Body of pancreas (tissue), 4 donors: ENCODE data around the gene RLN1. TPM values are rescaled to one million over a fixed set of nuclear protein-coding genes. Genes with fewer than 3 reads are reported as not detected.
A peak's percentile ranks its signal among the peaks of the same experiment; 100 is the strongest.
"Not testable (repeated sequence)": the region's sequence is repeated elsewhere in the genome, so short reads cannot be mapped to it uniquely, and the experiment has no call there.

Experiments used
- ATAC-seq: fragments of 150-250 bp; one replicate; pipeline ENCODE4 v1.9.1; 2016
- DNase-seq, 4 donors: peaks; one replicate each; pipeline ENCODE4 v3.0.0-alpha.2; 2019
- H3K27ac ChIP-seq, 4 donors: fragments of 200-600 bp; sonication (generic); 1 replicate in 3 of 4; 2 replicates in 1 of 4; pipeline versions ENCODE4 v1.5.1 to v1.6.1; 2016 to 2019; ENCODE audit warnings: mild to moderate bottlenecking in 1 of 4, mixed read lengths in 1 of 4, moderate library complexity in 1 of 4
- H3K27me3 ChIP-seq, 2 donors: fragments of 200-600 bp; sonication (generic); one replicate each; pipeline ENCODE4 v1.6.0; 2016; ENCODE audit warnings: mild to moderate bottlenecking in 1 of 2
- H3K36me3 ChIP-seq, 2 donors: fragments of 200-600 bp; sonication (generic); replicated peaks in 1 of 2; 2 replicates each; pipeline ENCODE4 v1.5.1; 2016; ENCODE audit warnings: low read depth in 2 of 2; ENCODE audit not compliant: insufficient read depth in 1 of 2
- H3K4me1 ChIP-seq: fragments of 200-600 bp; sonication (generic); one replicate; pipeline ENCODE4 v1.6.0; 2016
- H3K4me3 ChIP-seq, 2 donors: fragments of 200-600 bp; sonication (generic); 1 replicate in 1 of 2; 2 replicates in 1 of 2; pipeline ENCODE4 v1.5.1; 2016 to 2019
- H3K9me3 ChIP-seq, 3 donors: fragments of 200-600 bp; sonication (generic); 1 replicate in 2 of 3; 2 replicates in 1 of 3; pipeline ENCODE4 v1.5.1; 2016
- POLR2A ChIP-seq, 3 donors: fragments of 450-650 bp; IDR thresholded peaks; one replicate each; pipeline ENCODE4 v1.6.1; 2016; ENCODE audit warnings: antibody characterized with exemption in 3 of 3, mild to moderate bottlenecking in 2 of 3
- WGBS, 2 donors: methylation state at CpG; one replicate each; pipeline ENCODE4 v1.1.5; 2017; 5-methylcytosine and 5-hydroxymethylcytosine counted together
- intact Hi-C: fragments of 100-400 bp; cut with DNase I; formaldehyde crosslinking; loops from one replicate; pipeline ENCODE4 v1.15.1; 2023
- total RNA-seq, 2 donors: library from RNA; depleted of rRNA; stranded (reverse); fragments of >200 nt; gene quantifications; one replicate each; pipeline ENCODE4 v1.1.0, GENCODE V29; 2016
- TF ChIP-seq, protein P1 (sequence below), 7 experiments: fragments of 450-650 bp in 4 of 7; fragments of 200-600 bp in 3 of 7; sonication (generic) in 3 of 7; IDR thresholded peaks; one replicate each; pipeline ENCODE4 v1.5.1; 2016 to 2019; ENCODE audit warnings: antibody characterized with exemption in 7 of 7

RLN1 gene
- total RNA-seq, 2 donors from 2014 or later, result not detected

DNA sequence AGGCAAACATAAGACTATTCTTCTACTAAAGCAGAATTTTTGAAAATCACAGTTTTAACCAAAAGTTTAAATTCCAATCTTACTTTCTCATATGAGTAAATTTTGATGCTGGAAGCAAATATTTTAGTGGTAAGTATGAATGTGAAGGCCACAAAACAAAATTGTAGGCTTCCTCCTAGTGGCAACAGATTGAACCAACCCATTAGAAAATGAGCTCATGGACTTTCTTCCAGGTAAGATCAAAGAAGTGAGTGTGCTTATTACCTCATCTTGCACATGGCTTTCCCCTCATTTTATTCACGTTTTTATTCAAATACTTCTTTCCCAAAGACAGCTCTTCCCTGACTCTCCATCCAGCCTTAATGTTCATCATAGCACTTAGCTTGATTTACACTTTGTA is 18.6 kb downstream of the RLN1 start:
- intact Hi-C loops, result no loop called here
- Histone ChIP-seq H3K27ac (no peak overlapping the region), H3K27me3 (no peaks in the 10 kb centered on the region), H3K4me3 (no peak overlapping the region), H3K4me1 (no peaks in the 10 kb centered on the region), H3K36me3 (no peaks in the 10 kb centered on the region), H3K9me3 (no peaks in the 10 kb centered on the region)
- ATAC-seq (no peak), DNase-seq (no peak)
- 7 to 10% methylated on average over 1 of the region's 1 CpG for WGBS, 2 donors
- TF ChIP-seq POLR2A (IDR thresholded peaks at IDR 0.05), result no peak
- TF ChIP-seq, protein P1, sequence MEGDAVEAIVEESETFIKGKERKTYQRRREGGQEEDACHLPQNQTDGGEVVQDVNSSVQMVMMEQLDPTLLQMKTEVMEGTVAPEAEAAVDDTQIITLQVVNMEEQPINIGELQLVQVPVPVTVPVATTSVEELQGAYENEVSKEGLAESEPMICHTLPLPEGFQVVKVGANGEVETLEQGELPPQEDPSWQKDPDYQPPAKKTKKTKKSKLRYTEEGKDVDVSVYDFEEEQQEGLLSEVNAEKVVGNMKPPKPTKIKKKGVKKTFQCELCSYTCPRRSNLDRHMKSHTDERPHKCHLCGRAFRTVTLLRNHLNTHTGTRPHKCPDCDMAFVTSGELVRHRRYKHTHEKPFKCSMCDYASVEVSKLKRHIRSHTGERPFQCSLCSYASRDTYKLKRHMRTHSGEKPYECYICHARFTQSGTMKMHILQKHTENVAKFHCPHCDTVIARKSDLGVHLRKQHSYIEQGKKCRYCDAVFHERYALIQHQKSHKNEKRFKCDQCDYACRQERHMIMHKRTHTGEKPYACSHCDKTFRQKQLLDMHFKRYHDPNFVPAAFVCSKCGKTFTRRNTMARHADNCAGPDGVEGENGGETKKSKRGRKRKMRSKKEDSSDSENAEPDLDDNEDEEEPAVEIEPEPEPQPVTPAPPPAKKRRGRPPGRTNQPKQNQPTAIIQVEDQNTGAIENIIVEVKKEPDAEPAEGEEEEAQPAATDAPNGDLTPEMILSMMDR (IDR thresholded peaks at IDR 0.05), result no peak

DNA sequence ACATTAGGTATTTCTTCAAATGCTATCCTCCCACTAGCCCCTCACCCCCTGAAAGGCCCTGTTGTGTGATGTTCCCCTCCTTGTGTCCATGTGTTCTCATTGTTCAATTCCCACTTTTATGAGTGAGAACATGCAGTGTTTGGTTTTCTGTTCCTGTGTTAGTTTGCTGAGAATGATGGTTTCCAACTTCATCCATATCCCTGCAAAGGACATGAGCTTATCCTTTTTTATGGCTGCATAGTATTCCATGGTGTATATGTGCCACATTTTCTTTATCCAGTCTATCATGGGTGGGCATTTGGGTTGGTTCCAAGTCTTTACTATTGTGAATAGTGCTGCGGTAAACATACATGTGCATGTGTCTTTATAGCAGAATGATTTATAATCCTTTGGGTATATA is 23.3 kb downstream of the RLN1 start:
- DNase-seq, H3K27me3 ChIP-seq, H3K4me3 ChIP-seq, intact Hi-C loops, H3K36me3 ChIP-seq, H3K27ac ChIP-seq, H3K9me3 ChIP-seq, H3K4me1 ChIP-seq, ATAC-seq: not testable (repeated sequence)
- WGBS, 2 donors, result 100% methylated on average over 1 of the region's 1 CpG

- no peak for ATAC-seq
Measured at GRCh38 chr9:5315187-5315923, 24.3 kb downstream of the RLN1 start.

DNA sequence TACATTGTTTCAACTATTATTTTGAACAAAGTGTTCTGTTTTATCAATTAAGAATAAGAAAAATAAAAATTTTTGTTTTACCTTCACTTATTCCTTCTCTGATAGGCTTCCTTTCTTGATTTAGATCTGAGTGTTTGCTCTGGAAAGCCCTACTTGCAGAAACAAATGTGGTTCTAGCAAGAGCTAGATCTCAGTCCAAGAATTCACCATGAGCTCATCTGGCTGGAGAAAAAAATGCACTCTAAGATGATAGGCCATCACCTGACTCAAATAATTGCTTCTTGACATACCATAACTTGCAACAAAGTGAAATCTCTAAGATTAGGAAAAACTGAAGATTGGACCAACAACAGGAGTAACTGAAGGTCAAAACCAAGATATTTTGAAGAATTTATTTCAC is 28.8 kb downstream of the RLN1 start:
- Histone ChIP-seq H3K4me1 (no peaks in the 10 kb centered on the region), H3K9me3 (peaks cover 0 to 9% (median 0%) of the 10 kb centered on the region in 3 donors), H3K27me3 (no peaks in the 10 kb centered on the region), H3K27ac (no peak overlapping the region), H3K4me3 (no peak overlapping the region), H3K36me3 (no peaks in the 10 kb centered on the region)
- TF ChIP-seq, protein P1 (IDR thresholded peaks at IDR 0.05), result no peak
- no peak for TF ChIP-seq POLR2A (IDR thresholded peaks at IDR 0.05)
- intact Hi-C loops, result no loop called here
- DNase-seq (no peak), ATAC-seq (no peak)

More at GRCh38 chr9:5315187-5315923, 24.3 kb downstream of the RLN1 start:
- Histone ChIP-seq H3K27ac (no peak overlapping the region), H3K27me3 (no peaks in the 10 kb centered on the region), H3K36me3 (no peaks in the 10 kb centered on the region), H3K9me3 (peaks cover 0 to 9% (median 0%) of the 10 kb centered on the region in 3 donors), H3K4me1 (no peaks in the 10 kb centered on the region), H3K4me3 (no peak overlapping the region)
- WGBS, 2 donors, result 52 to 61% methylated on average over 4 of the region's 4 CpGs
- DNase-seq, result no peak
- TF ChIP-seq, protein P1 (IDR thresholded peaks at IDR 0.05), result no peak
- TF ChIP-seq POLR2A (IDR thresholded peaks at IDR 0.05), result no peak
- intact Hi-C loops, result no loop called here

GRCh38 chr9:5305741-5306140 is 33.9 kb downstream of the RLN1 start:
- no peak for ATAC-seq
- no peak overlapping the region for H3K27ac ChIP-seq
- H3K9me3 ChIP-seq, result no peaks in the 10 kb centered on the region
- no peaks in the 10 kb centered on the region for H3K27me3 ChIP-seq
- no peak overlapping the region for H3K4me3 ChIP-seq
- H3K36me3 ChIP-seq, result no peaks in the 10 kb centered on the region
- intact Hi-C loops, result no loop called here
- DNase-seq, result no peak
- TF ChIP-seq, protein P1 (IDR thresholded peaks at IDR 0.05), result no peak
- no peak for TF ChIP-seq POLR2A (IDR thresholded peaks at IDR 0.05)
- H3K4me1 ChIP-seq, result peaks cover 5% of the 10 kb centered on the region
- WGBS, 2 donors, result 65 to 75% methylated on average over 2 of the region's 2 CpGs

DNA sequence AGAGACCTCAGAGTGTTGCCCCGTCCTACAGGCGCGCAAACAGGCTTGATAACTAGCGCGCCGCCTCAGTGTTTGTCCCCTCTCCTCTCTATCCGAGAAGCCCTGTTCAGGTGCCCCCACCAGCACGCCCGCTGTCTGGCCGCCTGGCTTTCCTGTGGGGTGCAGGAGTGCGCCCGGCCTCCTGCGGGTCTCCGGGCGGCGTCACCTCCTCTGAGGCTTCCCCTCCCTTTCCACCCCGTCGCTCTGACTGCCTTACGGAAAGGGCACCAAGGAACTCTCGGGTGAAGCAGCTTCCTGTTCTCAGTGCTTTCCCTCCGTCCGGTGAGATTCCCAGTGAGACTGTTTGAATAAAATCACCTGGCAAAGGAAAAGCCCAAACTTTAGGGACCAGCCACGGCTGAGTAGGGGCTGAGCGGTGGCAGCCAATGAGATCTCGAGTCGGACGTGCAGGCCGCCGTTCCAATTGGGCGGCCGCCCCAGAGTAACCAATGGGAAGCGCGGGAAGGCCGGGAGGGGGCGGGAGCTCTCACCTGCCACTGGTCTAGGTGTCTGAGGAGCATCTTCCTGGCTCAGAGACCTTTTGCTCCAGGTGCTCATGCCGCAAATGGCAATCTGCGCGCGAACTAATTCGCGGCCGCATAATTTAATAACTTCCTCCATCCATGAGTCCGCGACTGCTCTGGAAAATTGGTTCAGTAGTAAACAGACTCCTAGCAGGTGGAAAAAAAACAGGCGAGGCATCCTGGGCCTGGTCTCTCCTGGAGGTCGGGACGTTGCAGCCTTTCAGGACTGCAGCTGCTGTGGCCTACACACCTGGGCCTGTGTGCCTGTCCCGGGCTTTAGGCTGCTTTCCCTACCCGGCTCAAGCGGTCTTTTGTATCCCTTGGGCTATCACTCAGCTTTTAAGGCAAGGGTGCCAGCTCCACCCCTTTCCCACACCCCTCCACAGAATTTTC is 35.6 kb downstream of the RLN1 start, which contains the start of gene RLN2:
TSS of gene RLN2 (minus strand) at position 877 of the 956 bp plus-strand sequence. CDS start at position 741, 136 bp downstream.
- H3K27me3 ChIP-seq, H3K4me1 ChIP-seq, H3K36me3 ChIP-seq, H3K4me3 ChIP-seq, H3K9me3 ChIP-seq, H3K27ac ChIP-seq, intact Hi-C loops: not testable (repeated sequence)
- DNase-seq (peak in 2 of 4 donors; percentile 5 to 17), ATAC-seq (peak; percentile 100)
- WGBS, 2 donors, result 16 to 26% methylated on average over 9 to 15 of the region's 50 CpGs
